Trophoblast cell (in vitro differentiated cells and primary cell): Measurements from ENCODE around the gene TKTL1.

ENCODE experiments used
- DNase-seq, 2 donors: peaks; one replicate each; pipeline ENCODE4 v3.0.0-alpha.2; 2016
- H2AFZ ChIP-seq: 2 replicates; pipeline ENCODE4 v1.6.1; 2013; ENCODE audit warnings: low read length, moderate library complexity, mild to moderate bottlenecking; ENCODE audit not compliant: insufficient read depth, poor library complexity
- H2AK5ac ChIP-seq: 2 replicates; pipeline ENCODE4 v1.6.1; 2013; ENCODE audit warnings: mild to moderate bottlenecking, low read length
- H2BK120ac ChIP-seq: 2 replicates; pipeline ENCODE4 v1.6.1; 2013; ENCODE audit warnings: low read length, mild to moderate bottlenecking, moderate library complexity; ENCODE audit not compliant: insufficient read depth, poor library complexity
- H2BK12ac ChIP-seq: 2 replicates; pipeline ENCODE4 v1.6.1; 2013; ENCODE audit warnings: mild to moderate bottlenecking, low read length, moderate library complexity
- H2BK5ac ChIP-seq: 2 replicates; pipeline ENCODE4 v1.6.1; 2013; ENCODE audit warnings: low read length, low read depth, moderate library complexity, mild to moderate bottlenecking; ENCODE audit not compliant: poor library complexity
- H3K14ac ChIP-seq: 2 replicates; pipeline ENCODE4 v1.6.1; 2013; ENCODE audit warnings: mild to moderate bottlenecking, low read length
- H3K18ac ChIP-seq: 2 replicates; pipeline ENCODE4 v1.6.1; 2013; ENCODE audit warnings: mild to moderate bottlenecking, low read length
- H3K23ac ChIP-seq: 2 replicates; pipeline ENCODE4 v1.6.1; 2013; ENCODE audit warnings: low read length
- H3K27ac ChIP-seq: 2 replicates; pipeline ENCODE4 v1.5.1; 2013; ENCODE audit warnings: low read depth, mild to moderate bottlenecking, inconsistent platforms, low read length, moderate library complexity
- H3K27me3 ChIP-seq: 2 replicates; pipeline ENCODE4 v1.6.1; 2013; ENCODE audit warnings: inconsistent platforms, mild to moderate bottlenecking, low read length, moderate library complexity; ENCODE audit not compliant: insufficient read depth
- H3K36me3 ChIP-seq, 2 experiments: 1 replicate in 1 of 2; 2 replicates in 1 of 2; pipeline ENCODE4 v1.6.1; 2013; ENCODE audit warnings: low read length in 2 of 2, mild to moderate bottlenecking in 2 of 2, moderate library complexity in 1 of 2; ENCODE audit not compliant: insufficient read depth in 2 of 2, control insufficient read depth in 1 of 2
- H3K4ac ChIP-seq: 2 replicates; pipeline ENCODE4 v1.6.1; 2013; ENCODE audit warnings: low read depth, mild to moderate bottlenecking, low read length, moderate library complexity
- H3K4me1 ChIP-seq, 2 experiments: 1 replicate in 1 of 2; 2 replicates in 1 of 2; pipeline ENCODE4 v1.6.1; 2013; ENCODE audit warnings: low read length in 2 of 2, mild to moderate bottlenecking in 2 of 2, moderate library complexity in 1 of 2; ENCODE audit not compliant: insufficient read depth in 2 of 2, control insufficient read depth in 1 of 2
- H3K4me2 ChIP-seq: 2 replicates; pipeline ENCODE4 v1.6.1; 2013; ENCODE audit warnings: inconsistent platforms, mild to moderate bottlenecking, low read length, moderate library complexity
- H3K4me3 ChIP-seq: 2 replicates; pipeline ENCODE4 v1.5.1; 2013; ENCODE audit warnings: mild to moderate bottlenecking, low read depth, low read length, inconsistent platforms
- H3K79me1 ChIP-seq: one replicate; pipeline ENCODE4 v1.6.1; 2013; ENCODE audit warnings: low read length
- H3K79me2 ChIP-seq: 2 replicates; pipeline ENCODE4 v1.6.1; 2013; ENCODE audit warnings: low read length, mild to moderate bottlenecking; ENCODE audit not compliant: control insufficient read depth, insufficient read depth, poor library complexity
- H3K9ac ChIP-seq: 2 replicates; pipeline ENCODE4 v1.6.1; 2013; ENCODE audit warnings: mild to moderate bottlenecking, low read length
- H3K9me3 ChIP-seq: 2 replicates; pipeline ENCODE4 v1.6.1; 2013; ENCODE audit warnings: low read depth, mild to moderate bottlenecking, control low read depth, inconsistent platforms, low read length; ENCODE audit not compliant: insufficient read depth
- H4K12ac ChIP-seq: 2 replicates; pipeline ENCODE4 v1.6.1; 2013; ENCODE audit warnings: low read depth, mild to moderate bottlenecking, low read length, moderate library complexity
- H4K8ac ChIP-seq: 2 replicates; pipeline ENCODE4 v1.6.1; 2013; ENCODE audit warnings: low read depth, mild to moderate bottlenecking, low read length, moderate library complexity
- H4K91ac ChIP-seq: one replicate; pipeline ENCODE4 v1.6.1; 2013; ENCODE audit warnings: low read depth, mild to moderate bottlenecking, low read length, moderate library complexity
- whole genome bisulfite sequencing: extraction: QIAGEN DNeasy Blood & Tissue Kit; methylation state at CpG from one replicate; pipeline ENCODE4 v1.1.7; 2013; ENCODE audit warnings: missing lambda C conversion rate; ENCODE audit not compliant: insufficient read length, insufficient coverage; ENCODE audit errors: extremely low coverage; 5-methylcytosine and 5-hydroxymethylcytosine counted together

The TKTL1 gene

DNA sequence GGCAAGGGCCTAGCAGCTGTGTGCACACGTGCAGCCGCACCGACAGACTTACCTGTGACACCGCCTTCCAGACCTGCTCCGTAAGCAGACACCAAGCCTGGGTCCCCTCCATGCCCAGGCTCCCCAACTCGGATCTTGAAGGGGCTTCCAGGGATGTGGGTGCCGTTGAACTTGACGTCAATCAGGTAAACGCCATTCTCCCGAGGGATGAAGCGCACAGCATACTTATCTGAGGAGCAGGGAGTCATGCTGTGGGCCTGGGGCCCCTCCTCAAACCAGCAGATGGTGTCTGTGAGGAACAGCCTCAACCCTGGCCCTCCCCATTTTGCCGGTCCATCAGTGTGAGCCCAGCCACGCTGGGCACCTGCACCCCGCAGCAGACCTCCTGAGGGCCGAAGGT lies 54.4 kb downstream of the TKTL1 start:
- Histone ChIP-seq H2AFZ (no peak overlapping the region), H2AK5ac (no peak overlapping the region)

DNA sequence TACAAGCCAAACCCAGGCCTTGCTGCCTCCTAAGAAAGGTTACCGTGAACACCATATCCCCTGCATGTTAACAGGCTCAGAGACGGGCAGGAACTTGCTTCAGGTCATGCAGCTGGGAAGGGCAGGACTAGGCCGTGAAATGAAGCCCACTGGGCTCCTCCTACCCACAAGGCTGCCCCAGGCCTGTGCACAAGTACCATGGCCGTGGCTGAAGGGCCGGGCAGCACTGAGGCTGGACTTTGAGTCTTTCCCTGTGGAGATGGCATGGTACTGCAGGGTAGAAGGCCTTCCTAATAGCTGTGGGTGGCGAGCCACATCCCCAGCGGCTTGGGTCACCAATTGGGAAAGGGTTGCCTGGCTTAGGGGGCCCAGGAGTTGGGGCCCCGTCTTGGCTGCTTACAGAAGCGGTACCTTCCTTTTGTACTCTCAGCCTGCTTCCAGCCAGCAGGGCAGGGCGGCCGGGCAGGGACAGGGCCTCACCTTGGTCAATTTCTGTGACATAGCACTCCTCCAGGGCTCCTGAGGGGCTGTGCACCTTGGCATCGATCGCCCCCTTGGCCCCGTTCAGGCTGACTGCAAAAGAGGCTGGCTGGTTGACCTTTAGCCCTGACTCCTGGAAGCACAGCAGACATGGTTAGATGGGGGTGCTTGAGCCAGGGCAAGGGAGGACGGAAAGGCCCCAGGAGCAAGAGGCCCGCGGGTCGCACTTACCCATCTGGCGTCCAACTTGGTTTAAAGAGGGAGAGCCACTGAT lies 55.0 kb downstream of the TKTL1 start:
- Histone ChIP-seq H3K27me3 (no peaks in the 10 kb centered on the region), H4K8ac (no peak overlapping the region), H3K4me1 (no peaks in the 10 kb centered on the region), H2BK12ac (no peak overlapping the region), H2AK5ac (no peak overlapping the region), H3K4me3 (no peak overlapping the region), H4K91ac (no peak overlapping the region), H3K23ac (no peak overlapping the region), H3K9me3 (no peaks in the 10 kb centered on the region), H2AFZ (no peak overlapping the region), H3K79me2 (no peaks in the 10 kb centered on the region), H3K4ac (no peak overlapping the region), H3K79me1 (no peaks in the 10 kb centered on the region), H2BK5ac (no peak overlapping the region), H4K12ac (no peak overlapping the region), H3K27ac (no peak overlapping the region), H3K9ac (no peak overlapping the region), H3K18ac (no peak overlapping the region), H3K36me3 (peaks cover 76 to 77% of the 10 kb centered on the region in 2 experiments), H3K4me2 (no peak overlapping the region), H2BK120ac (no peak overlapping the region), H3K14ac (no peak overlapping the region)
- no peak for DNase-seq
- no CpG with 5 or more reads among the region's 19 CpGs for WGBS

More for the DNA sequence above, 54.4 kb downstream of the TKTL1 start:
- H3K4me2 ChIP-seq = no peak overlapping the region
- DNase-seq = no peak
- H3K4me3 ChIP-seq = no peak overlapping the region
- no peaks in the 10 kb centered on the region for H3K27me3 ChIP-seq
- H3K4ac ChIP-seq = no peak overlapping the region
- H4K91ac ChIP-seq = no peak overlapping the region
- H3K36me3 ChIP-seq = peaks cover 70% of the 10 kb centered on the region in 2 experiments
- WGBS = no CpG with 5 or more reads among the region's 15 CpGs
- no peak overlapping the region for H3K9ac ChIP-seq
- no peaks in the 10 kb centered on the region for H3K4me1 ChIP-seq
- H3K79me1 ChIP-seq = no peaks in the 10 kb centered on the region
- H3K79me2 ChIP-seq = no peaks in the 10 kb centered on the region
- H3K23ac ChIP-seq = no peak overlapping the region
- no peak overlapping the region for H3K18ac ChIP-seq
- H3K27ac ChIP-seq = no peak overlapping the region
- H4K8ac ChIP-seq = no peak overlapping the region
- no peak overlapping the region for H2BK5ac ChIP-seq
- H3K14ac ChIP-seq = no peak overlapping the region
- no peak overlapping the region for H2BK120ac ChIP-seq
- H2BK12ac ChIP-seq = no peak overlapping the region
- no peak overlapping the region for H4K12ac ChIP-seq
- no peaks in the 10 kb centered on the region for H3K9me3 ChIP-seq

DNA sequence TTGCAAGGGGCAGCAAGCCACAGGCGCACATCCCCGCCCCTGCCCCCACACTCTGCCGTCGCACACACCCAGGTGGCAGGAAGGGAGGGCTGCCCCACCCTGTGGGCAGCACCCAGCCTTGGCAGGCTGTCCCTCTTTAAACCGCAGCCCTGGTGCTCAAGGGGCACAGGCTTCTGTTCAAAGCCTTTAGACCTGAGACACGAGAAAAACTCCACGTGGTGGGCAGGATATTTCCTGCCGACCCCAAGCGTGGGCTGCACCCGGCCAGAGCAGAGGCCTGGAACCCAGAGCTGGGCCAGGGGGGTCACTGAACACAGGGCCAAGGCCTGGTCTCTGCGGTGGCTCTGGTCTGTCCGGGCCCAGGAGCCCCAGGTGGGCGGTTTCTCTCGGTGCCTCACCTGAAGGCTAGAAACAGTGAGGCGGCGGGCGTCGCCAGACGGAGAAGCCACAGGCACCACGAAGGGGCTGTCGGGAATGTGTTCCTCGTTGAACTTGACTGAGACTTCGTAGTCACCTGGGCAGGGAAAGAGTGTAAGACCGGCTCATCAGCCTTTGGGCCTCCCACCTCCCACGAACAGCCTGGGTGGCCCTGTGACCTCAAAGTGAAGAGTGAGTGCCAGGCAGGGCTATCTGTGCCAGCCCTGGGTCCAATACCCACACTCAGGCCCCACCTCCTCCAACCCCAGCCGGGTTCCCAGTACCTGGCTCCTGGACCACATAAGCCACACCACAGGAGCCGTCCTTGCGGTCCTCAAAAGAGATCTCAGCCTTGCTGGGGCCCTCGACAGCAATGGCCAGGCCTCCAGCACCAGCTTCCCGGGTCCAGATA lies 55.8 kb downstream of the TKTL1 start:
- Histone ChIP-seq H3K79me2 (no peaks in the 10 kb centered on the region), H3K79me1 (no peaks in the 10 kb centered on the region), H2BK5ac (no peak overlapping the region), H3K9me3 (no peaks in the 10 kb centered on the region), H3K14ac (no peak overlapping the region), H2BK12ac (no peak overlapping the region), H3K4me2 (no peak overlapping the region), H3K23ac (no peak overlapping the region), H4K12ac (no peak overlapping the region), H2AFZ (no peak overlapping the region), H3K18ac (no peak overlapping the region), H4K8ac (no peak overlapping the region), H4K91ac (no peak overlapping the region), H3K4me3 (no peak overlapping the region), H2BK120ac (no peak overlapping the region), H3K4me1 (no peaks in the 10 kb centered on the region), H3K36me3 (peaks cover 84 to 85% of the 10 kb centered on the region in 2 experiments), H3K27ac (no peak overlapping the region), H2AK5ac (no peak overlapping the region), H3K4ac (no peak overlapping the region), H3K9ac (no peak overlapping the region), H3K27me3 (no peaks in the 10 kb centered on the region)
- DNase-seq = no peak
- WGBS = no CpG with 5 or more reads among the region's 30 CpGs

DNA sequence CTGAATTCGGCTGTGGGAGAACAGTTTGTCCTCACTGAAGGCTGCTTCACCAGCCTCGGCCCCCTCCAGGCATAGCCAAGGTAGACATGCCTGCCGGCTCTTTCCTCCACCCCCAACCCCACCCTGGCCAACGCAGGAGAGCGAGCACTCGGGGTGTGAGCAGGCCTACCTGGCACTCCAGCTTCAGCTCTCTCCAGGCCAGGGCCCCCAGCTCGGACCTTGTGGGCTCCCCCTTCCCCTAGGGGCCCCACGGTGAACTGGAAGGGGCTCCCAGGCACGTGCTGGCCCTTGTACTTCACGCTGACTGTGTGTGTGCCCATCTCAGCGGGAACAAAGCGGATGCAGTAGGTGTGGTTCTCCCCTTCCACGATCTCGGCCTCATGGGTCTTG lies 56.4 kb downstream of the TKTL1 start:
- Histone ChIP-seq H2AK5ac (no peak overlapping the region), H3K23ac (no peak overlapping the region), H3K4me3 (no peak overlapping the region), H3K4me1 (no peaks in the 10 kb centered on the region), H2AFZ (no peak overlapping the region), H4K8ac (no peak overlapping the region), H3K27me3 (no peaks in the 10 kb centered on the region), H4K12ac (no peak overlapping the region), H3K9ac (no peak overlapping the region), H3K27ac (no peak overlapping the region), H2BK120ac (no peak overlapping the region), H3K4ac (no peak overlapping the region), H3K4me2 (no peak overlapping the region), H3K14ac (no peak overlapping the region), H3K79me1 (no peaks in the 10 kb centered on the region), H3K9me3 (no peaks in the 10 kb centered on the region), H3K18ac (no peak overlapping the region), H4K91ac (no peak overlapping the region), H2BK5ac (no peak overlapping the region), H3K79me2 (no peaks in the 10 kb centered on the region), H2BK12ac (no peak overlapping the region), H3K36me3 (peaks cover 90 to 91% of the 10 kb centered on the region in 2 experiments)
- DNase-seq = no peak
- WGBS = no CpG with 5 or more reads among the region's 14 CpGs
